ENCODE measurements around the gene S100A14.

S100A14 gene

DNA sequence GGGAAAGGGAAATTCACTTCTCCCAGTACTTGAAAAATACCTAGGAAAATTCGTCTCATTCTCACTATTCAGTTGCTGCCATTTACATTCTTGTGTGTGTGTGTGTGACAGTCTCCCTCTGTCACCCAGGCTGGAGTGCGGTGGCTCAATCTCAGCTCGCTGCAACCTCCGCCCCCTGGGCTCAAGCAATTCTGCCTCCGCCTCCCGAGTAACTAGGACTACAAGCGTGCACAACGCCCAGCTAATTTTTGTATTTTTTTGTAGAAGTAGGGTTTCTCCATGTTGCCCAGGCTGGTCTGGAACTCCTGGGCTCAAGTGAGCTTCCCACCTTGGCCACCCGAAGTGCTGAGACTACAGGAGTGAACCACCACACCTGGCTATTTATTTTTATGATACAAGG is 43.5 kb upstream of the S100A14 start:
- peaks cover 23% of the 10 kb centered on the region for H3K79me2 ChIP-seq (ENCODE audit: insufficient read depth, low read depth)
- TF ChIP-seq, protein P1, sequence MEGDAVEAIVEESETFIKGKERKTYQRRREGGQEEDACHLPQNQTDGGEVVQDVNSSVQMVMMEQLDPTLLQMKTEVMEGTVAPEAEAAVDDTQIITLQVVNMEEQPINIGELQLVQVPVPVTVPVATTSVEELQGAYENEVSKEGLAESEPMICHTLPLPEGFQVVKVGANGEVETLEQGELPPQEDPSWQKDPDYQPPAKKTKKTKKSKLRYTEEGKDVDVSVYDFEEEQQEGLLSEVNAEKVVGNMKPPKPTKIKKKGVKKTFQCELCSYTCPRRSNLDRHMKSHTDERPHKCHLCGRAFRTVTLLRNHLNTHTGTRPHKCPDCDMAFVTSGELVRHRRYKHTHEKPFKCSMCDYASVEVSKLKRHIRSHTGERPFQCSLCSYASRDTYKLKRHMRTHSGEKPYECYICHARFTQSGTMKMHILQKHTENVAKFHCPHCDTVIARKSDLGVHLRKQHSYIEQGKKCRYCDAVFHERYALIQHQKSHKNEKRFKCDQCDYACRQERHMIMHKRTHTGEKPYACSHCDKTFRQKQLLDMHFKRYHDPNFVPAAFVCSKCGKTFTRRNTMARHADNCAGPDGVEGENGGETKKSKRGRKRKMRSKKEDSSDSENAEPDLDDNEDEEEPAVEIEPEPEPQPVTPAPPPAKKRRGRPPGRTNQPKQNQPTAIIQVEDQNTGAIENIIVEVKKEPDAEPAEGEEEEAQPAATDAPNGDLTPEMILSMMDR (conservative IDR thresholded peaks at IDR 0.05; ENCODE audit: low read depth, low read length), result no peak
- peaks cover 38% of the 10 kb centered on the region; the same call in 1 of the 2 replicates for H3K36me3 ChIP-seq (ENCODE audit: insufficient read depth)
- H3K27ac ChIP-seq, result no peak overlapping the region; the same call in 1 of the 2 replicates
- no peak overlapping the region for H2AFZ ChIP-seq (ENCODE audit: low read depth)
- no peaks in the 10 kb centered on the region for H4K20me1 ChIP-seq (ENCODE audit: insufficient read depth)
- peak overlapping the region; percentile 100 for H3K4me3 ChIP-seq (IDR thresholded peaks at IDR 0.05; ENCODE audit: insufficient read depth, low read depth, low read length)
- no peak overlapping the region; the same call in 1 of the 2 replicates for H3K9ac ChIP-seq
- no peaks in the 10 kb centered on the region for H3K27me3 ChIP-seq (ENCODE audit: insufficient read depth, low read depth)
- H3K4me2 ChIP-seq, result peak overlapping the region; percentile 66
- H3K4me1 ChIP-seq (ENCODE audit: low read depth, poor library complexity, severe bottlenecking), result peaks cover 15% of the 10 kb centered on the region

DNA sequence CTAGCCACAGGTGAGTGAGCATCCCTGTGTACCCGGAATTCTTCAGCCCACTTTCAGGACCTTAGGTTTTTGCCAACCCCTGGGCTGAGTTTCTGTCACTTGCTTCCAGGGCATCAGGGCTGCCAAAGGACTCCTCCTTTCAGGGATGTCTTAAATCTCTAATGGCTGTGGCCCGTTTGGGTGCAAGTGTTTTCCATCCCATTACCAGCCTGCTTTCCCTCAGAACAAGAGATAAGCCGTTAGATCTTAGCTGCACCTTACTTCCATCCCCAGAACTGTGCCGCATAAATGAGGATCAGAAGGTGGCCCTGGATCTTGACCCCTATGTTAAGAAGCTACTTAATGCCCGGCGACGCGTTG is 43.0 kb upstream of the S100A14 start:
- Histone ChIP-seq H3K9ac (peak overlapping the region; percentile 73; the same call in 1 of the 2 replicates), H3K4me1 (ENCODE audit: low read depth, poor library complexity, severe bottlenecking) (peaks cover 15% of the 10 kb centered on the region), H3K27me3 (ENCODE audit: insufficient read depth, low read depth) (no peaks in the 10 kb centered on the region), H3K27ac (peak overlapping the region; percentile 49; the same call in 1 of the 2 replicates), H3K4me2 (peak overlapping the region; percentile 66), H3K79me2 (ENCODE audit: insufficient read depth, low read depth) (peaks cover 18% of the 10 kb centered on the region), H3K4me3 (IDR thresholded peaks at IDR 0.05; ENCODE audit: insufficient read depth, low read depth, low read length) (peak overlapping the region; percentile 100), H3K36me3 (ENCODE audit: insufficient read depth) (peaks cover 33% of the 10 kb centered on the region; the same call in 1 of the 2 replicates), H4K20me1 (ENCODE audit: insufficient read depth) (no peaks in the 10 kb centered on the region), H2AFZ (ENCODE audit: low read depth) (peak overlapping the region; percentile 97)
- TF ChIP-seq, protein P1 (conservative IDR thresholded peaks at IDR 0.05; ENCODE audit: low read depth, low read length), result no peak

DNA sequence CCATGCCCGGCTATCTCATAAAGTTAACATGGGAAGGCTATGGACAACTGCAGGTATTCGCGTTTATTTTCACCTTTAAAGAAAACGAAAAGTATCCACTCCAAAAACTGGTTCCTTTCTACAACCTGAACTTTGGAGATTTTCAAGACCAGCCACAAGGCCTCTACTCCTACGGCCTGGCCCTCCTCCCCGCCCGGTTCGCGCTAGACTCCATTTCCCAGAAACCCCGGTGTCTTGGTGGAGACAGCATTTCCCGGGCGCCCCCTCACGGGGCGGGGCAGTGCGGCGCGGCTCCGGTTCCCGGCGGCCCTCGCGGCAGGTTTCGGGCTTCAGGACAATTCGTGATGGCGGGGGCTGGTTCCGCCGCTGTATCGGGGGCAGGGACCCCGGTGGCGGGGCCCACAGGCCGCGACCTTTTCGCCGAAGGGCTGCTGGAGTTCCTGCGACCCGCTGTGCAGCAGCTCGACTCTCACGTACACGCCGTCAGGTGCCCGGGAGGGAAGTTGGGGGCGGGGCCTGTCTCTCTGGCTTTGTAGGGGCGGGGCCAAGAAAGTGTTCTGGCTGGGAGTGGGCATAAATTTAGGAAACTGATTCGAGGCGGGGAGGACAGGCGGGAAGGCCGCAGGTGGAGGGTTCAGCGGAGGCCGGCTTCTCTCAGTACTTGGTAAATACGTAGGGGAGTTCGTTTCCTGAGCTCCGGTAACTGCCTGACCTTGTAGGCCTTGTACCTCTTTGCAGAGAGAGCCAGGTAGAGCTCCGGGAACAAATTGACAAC is 42.5 kb upstream of the S100A14 start, which contains the start of gene SNAPIN:
TSS of gene SNAPIN (plus strand) at position 304 of the 775 bp plus-strand sequence. CDS start at position 345, 41 bp downstream.
- H2AFZ ChIP-seq (ENCODE audit: low read depth), result peak within 1 kb of the TSS; percentile 97
- H3K27me3 ChIP-seq (ENCODE audit: insufficient read depth, low read depth), result no peaks in the 10 kb centered on the region
- no peaks in the 10 kb centered on the region for H4K20me1 ChIP-seq (ENCODE audit: insufficient read depth)
- peaks cover 28% of the 10 kb centered on the region; the same call in 1 of the 2 replicates for H3K36me3 ChIP-seq (ENCODE audit: insufficient read depth)
- H3K79me2 ChIP-seq (ENCODE audit: insufficient read depth, low read depth), result peaks cover 13% of the 10 kb centered on the region
- TF ChIP-seq, protein P1 (conservative IDR thresholded peaks at IDR 0.05; ENCODE audit: low read depth, low read length), result peak; percentile 64
- H3K4me1 ChIP-seq (ENCODE audit: low read depth, poor library complexity, severe bottlenecking), result peaks cover 15% of the 10 kb centered on the region
- peak within 1 kb of the TSS; percentile 66 for H3K4me2 ChIP-seq
- H3K27ac ChIP-seq, result peak within 1 kb of the TSS; percentile 49
- H3K9ac ChIP-seq, result peak within 1 kb of the TSS; percentile 73
- peak within 1 kb of the TSS; percentile 100 for H3K4me3 ChIP-seq (IDR thresholded peaks at IDR 0.05; ENCODE audit: insufficient read depth, low read depth, low read length)

DNA sequence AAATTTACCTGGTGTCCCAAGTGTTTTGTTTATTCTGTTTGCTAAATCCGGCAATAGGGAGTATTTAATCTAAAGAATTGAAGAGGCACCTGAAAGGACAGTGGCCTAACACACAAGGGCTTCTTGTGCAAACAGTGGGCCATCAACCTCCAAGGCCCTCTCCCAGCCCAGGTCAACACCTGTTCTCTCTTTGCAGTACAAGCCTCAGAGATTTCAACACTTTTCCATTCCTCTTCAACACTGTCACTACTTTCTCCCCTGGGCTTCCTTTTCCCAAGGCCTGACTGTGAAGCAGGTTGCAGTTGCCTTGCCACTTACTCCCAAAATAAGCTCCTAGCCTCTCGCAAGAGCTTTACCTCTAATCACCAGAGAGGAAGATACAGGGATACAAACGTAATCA is 39.2 kb upstream of the S100A14 start:
- H2AFZ ChIP-seq (ENCODE audit: low read depth), result no peak overlapping the region
- peaks cover 13% of the 10 kb centered on the region for H3K79me2 ChIP-seq (ENCODE audit: insufficient read depth, low read depth)
- H3K27me3 ChIP-seq (ENCODE audit: insufficient read depth, low read depth), result no peaks in the 10 kb centered on the region
- no peak overlapping the region for H3K4me3 ChIP-seq (IDR thresholded peaks at IDR 0.05; ENCODE audit: insufficient read depth, low read depth, low read length)
- H3K4me1 ChIP-seq (ENCODE audit: low read depth, poor library complexity, severe bottlenecking), result peaks cover 20% of the 10 kb centered on the region
- no peaks in the 10 kb centered on the region for H3K36me3 ChIP-seq (ENCODE audit: insufficient read depth)
- H3K27ac ChIP-seq, result no peak overlapping the region
- TF ChIP-seq, protein P1 (conservative IDR thresholded peaks at IDR 0.05; ENCODE audit: low read depth, low read length), result no peak
- H3K4me2 ChIP-seq, result no peak overlapping the region
- no peaks in the 10 kb centered on the region for H4K20me1 ChIP-seq (ENCODE audit: insufficient read depth)
- no peak overlapping the region for H3K9ac ChIP-seq
